Neuronal stem cell (in vitro differentiated cells): Measurements from ENCODE around the gene CCNQ.

Source experiments
- DNase-seq: peaks from one replicate; pipeline ENCODE4 v3.0.0-alpha.2; 2013; ENCODE audit warnings: low spot score
- H2AFZ ChIP-seq: one replicate; pipeline ENCODE4 v1.6.1; 2013; ENCODE audit warnings: mild to moderate bottlenecking, low read length, inconsistent platforms
- H2AK5ac ChIP-seq: 2 replicates; pipeline ENCODE4 v1.6.1; 2013; ENCODE audit warnings: low read depth, mild to moderate bottlenecking, inconsistent platforms, low read length, moderate library complexity, mixed read lengths
- H2BK120ac ChIP-seq: 2 replicates; pipeline ENCODE4 v1.6.1; 2013; ENCODE audit warnings: low read depth, mild to moderate bottlenecking, inconsistent platforms, low read length, moderate library complexity, mixed read lengths
- H2BK12ac ChIP-seq: one replicate; pipeline ENCODE4 v1.6.1; 2013; ENCODE audit warnings: low read length, inconsistent platforms
- H2BK15ac ChIP-seq: 2 replicates; pipeline ENCODE4 v1.6.1; 2013; ENCODE audit warnings: mild to moderate bottlenecking, low read length, inconsistent platforms, mixed read lengths
- H2BK5ac ChIP-seq: one replicate; pipeline ENCODE4 v1.6.1; 2013; ENCODE audit warnings: inconsistent platforms, mild to moderate bottlenecking, low read length, moderate library complexity
- H3K14ac ChIP-seq: one replicate; pipeline ENCODE4 v1.6.1; 2013; ENCODE audit warnings: low read length, inconsistent platforms
- H3K18ac ChIP-seq: 2 replicates; pipeline ENCODE4 v1.6.1; 2013; ENCODE audit warnings: low read length, inconsistent platforms
- H3K23ac ChIP-seq: 2 replicates; pipeline ENCODE4 v1.6.1; 2013; ENCODE audit warnings: low read depth, mild to moderate bottlenecking, mixed read lengths, low read length, inconsistent platforms; ENCODE audit not compliant: poor library complexity
- H3K27ac ChIP-seq: replicated peaks from 3 replicates; pipeline ENCODE4 v1.5.1; 2013; ENCODE audit warnings: low read length, inconsistent platforms
- H3K27me3 ChIP-seq, 3 experiments: 2 replicates each; pipeline ENCODE4 v1.6.1; 2013; ENCODE audit warnings: low read length in 3 of 3, mild to moderate bottlenecking in 2 of 3, inconsistent platforms in 1 of 3, low read depth in 1 of 3, mixed read lengths in 1 of 3, moderate library complexity in 1 of 3; ENCODE audit not compliant: control insufficient read depth in 3 of 3, insufficient read depth in 3 of 3
- H3K36me3 ChIP-seq, 2 donors: replicated peaks in 1 of 2; 2 replicates each; pipeline ENCODE4 v1.6.1; 2013; ENCODE audit warnings: low read length in 2 of 2; ENCODE audit not compliant: control insufficient read depth in 2 of 2, insufficient read depth in 2 of 2
- H3K4ac ChIP-seq: 2 replicates; pipeline ENCODE4 v1.6.1; 2013; ENCODE audit warnings: inconsistent platforms, mild to moderate bottlenecking, low read length, moderate library complexity
- H3K4me1 ChIP-seq, 2 donors: 1 replicate in 1 of 2; 2 replicates in 1 of 2; pipeline ENCODE4 v1.6.1; 2013; ENCODE audit warnings: low read length in 2 of 2, low read depth in 1 of 2; ENCODE audit not compliant: control insufficient read depth in 2 of 2, insufficient read depth in 1 of 2
- H3K4me2 ChIP-seq: one replicate; pipeline ENCODE4 v1.6.1; 2013; ENCODE audit warnings: mild to moderate bottlenecking, low read length, inconsistent platforms; ENCODE audit not compliant: insufficient read depth, poor library complexity, severe bottlenecking
- H3K4me3 ChIP-seq, 2 donors: 2 replicates each; pipeline ENCODE4 v1.5.1; 2013; ENCODE audit warnings: low read length in 2 of 2, mild to moderate bottlenecking in 2 of 2, inconsistent platforms in 1 of 2, moderate library complexity in 1 of 2
- H3K79me1 ChIP-seq: one replicate; pipeline ENCODE4 v1.6.1; 2013; ENCODE audit warnings: low read depth, mild to moderate bottlenecking, inconsistent platforms, low read length, moderate library complexity
- H3K9ac ChIP-seq: one replicate; pipeline ENCODE4 v1.6.1; 2013; ENCODE audit warnings: mild to moderate bottlenecking, low read depth, low read length, inconsistent platforms; ENCODE audit not compliant: poor library complexity
- H3K9me3 ChIP-seq, 2 donors: replicated peaks in 1 of 2; 2 replicates each; pipeline versions ENCODE3 to v1.6.1; 2013; ENCODE audit warnings: low read length in 2 of 2, mild to moderate bottlenecking in 2 of 2, inconsistent platforms in 1 of 2, low read depth in 1 of 2, mixed read lengths in 1 of 2, moderate library complexity in 1 of 2; ENCODE audit not compliant: control insufficient read depth in 2 of 2, insufficient read depth in 1 of 2
- H4K8ac ChIP-seq: one replicate; pipeline ENCODE4 v1.6.1; 2013; ENCODE audit warnings: low read depth, mild to moderate bottlenecking, inconsistent platforms, low read length, moderate library complexity
- H4K91ac ChIP-seq: one replicate; pipeline ENCODE4 v1.6.1; 2013; ENCODE audit warnings: low read length, low read depth, mild to moderate bottlenecking, inconsistent platforms; ENCODE audit not compliant: poor library complexity
- WGBS, 2 donors: extraction: QIAGEN DNeasy Blood & Tissue Kit; methylation state at CpG; one replicate each; pipeline ENCODE4 v1.1.7; 2013; ENCODE audit warnings: missing lambda C conversion rate in 2 of 2, mixed read lengths in 1 of 2; ENCODE audit not compliant: insufficient read length in 2 of 2, insufficient replicate concordance in 1 of 2; ENCODE audit errors: extremely low coverage in 2 of 2; 5-methylcytosine and 5-hydroxymethylcytosine counted together

Gene CCNQ

DNA sequence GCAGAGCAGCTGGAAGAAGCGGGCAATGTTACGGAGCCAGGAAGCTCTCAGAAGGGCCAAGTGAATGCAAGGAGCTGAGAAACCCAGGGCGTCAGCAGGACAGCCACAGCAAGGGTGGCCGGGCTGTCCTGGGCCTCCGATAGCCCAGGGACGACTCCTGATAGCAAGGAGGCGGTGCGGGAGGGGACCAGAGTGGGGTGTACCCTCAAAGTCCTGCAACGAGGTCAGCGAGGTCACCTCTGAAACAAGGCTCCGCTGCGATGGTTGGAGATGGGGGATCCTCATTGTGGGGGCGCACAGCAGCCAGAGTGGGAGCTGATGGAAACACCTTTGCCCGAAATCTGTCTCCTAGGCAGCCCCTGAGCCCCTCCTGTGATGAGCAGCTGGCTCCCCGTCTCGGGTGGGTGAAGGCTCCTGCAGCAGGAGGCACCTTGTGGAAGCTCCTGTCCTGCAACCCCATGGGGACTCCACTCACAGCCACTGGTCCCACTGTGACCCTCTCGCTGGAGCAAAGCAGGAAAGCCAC is 4.3 kb upstream of the CCNQ start:
- H4K91ac ChIP-seq = no peak overlapping the region
- no peak overlapping the region for H3K27ac ChIP-seq
- no peak overlapping the region for H2BK120ac ChIP-seq
- no peak overlapping the region for H4K8ac ChIP-seq
- H3K14ac ChIP-seq = no peak overlapping the region
- H3K4me3 ChIP-seq = no peak overlapping the region
- H2AK5ac ChIP-seq = no peak overlapping the region
- no peak overlapping the region for H2BK12ac ChIP-seq
- no peak overlapping the region for H3K23ac ChIP-seq
- no peak overlapping the region for H3K9ac ChIP-seq
- no peaks in the 10 kb centered on the region for H3K79me1 ChIP-seq
- H3K36me3 ChIP-seq = no peaks in the 10 kb centered on the region
- DNase-seq = no peak
- H3K9me3 ChIP-seq = no peaks in the 10 kb centered on the region
- H3K4me2 ChIP-seq = no peak overlapping the region
- H3K27me3 ChIP-seq = peaks cover 0 to 38% (median 0%) of the 10 kb centered on the region in 3 experiments
- H2BK5ac ChIP-seq = no peak overlapping the region
- no peaks in the 10 kb centered on the region for H3K4me1 ChIP-seq
- H3K4ac ChIP-seq = no peak overlapping the region
- H2AFZ ChIP-seq = no peak overlapping the region
- no peak overlapping the region for H3K18ac ChIP-seq
- no CpG with 5 or more reads among the region's 17 CpGs for WGBS, 2 donors
- H2BK15ac ChIP-seq = no peak overlapping the region

- no peaks in the 10 kb centered on the region for H3K4me1 ChIP-seq
- no CpG with 5 or more reads among the region's 3 CpGs for WGBS, 2 donors
- H3K27me3 ChIP-seq = peaks cover 0 to 34% (median 0%) of the 10 kb centered on the region in 3 experiments
- no peaks in the 10 kb centered on the region for H3K36me3 ChIP-seq
- H4K91ac ChIP-seq = no peak overlapping the region
- no peak for DNase-seq
- H2BK120ac ChIP-seq = no peak overlapping the region
- no peak overlapping the region for H3K4ac ChIP-seq
- no peak overlapping the region for H3K18ac ChIP-seq
- no peak overlapping the region for H3K14ac ChIP-seq
- H3K27ac ChIP-seq = no peak overlapping the region
- H2BK5ac ChIP-seq = no peak overlapping the region
- no peak overlapping the region for H3K4me2 ChIP-seq
- no peaks in the 10 kb centered on the region for H3K9me3 ChIP-seq
- H3K4me3 ChIP-seq = no peak overlapping the region
- H2AK5ac ChIP-seq = no peak overlapping the region
- H3K79me1 ChIP-seq = peaks cover 2% of the 10 kb centered on the region
- no peak overlapping the region for H2AFZ ChIP-seq
- no peak overlapping the region for H4K8ac ChIP-seq
- H3K23ac ChIP-seq = no peak overlapping the region
- H2BK15ac ChIP-seq = no peak overlapping the region
- no peak overlapping the region for H2BK12ac ChIP-seq
- no peak overlapping the region for H3K9ac ChIP-seq
Measured at GRCh38 chrX:153602601-153603000, 3.7 kb upstream of the CCNQ start.

- Histone ChIP-seq H3K14ac (no peak overlapping the region), H3K27me3 (peaks cover 0 to 25% (median 0%) of the 10 kb centered on the region in 3 experiments), H3K9ac (no peak overlapping the region), H3K27ac (no peak overlapping the region), H4K91ac (no peak overlapping the region), H3K4me2 (no peak overlapping the region), H3K9me3 (peaks cover 0 to 4% of the 10 kb centered on the region in 2 donors), H2BK5ac (no peak overlapping the region), H3K79me1 (peaks cover 3% of the 10 kb centered on the region), H2AFZ (no peak overlapping the region), H4K8ac (no peak overlapping the region), H2BK15ac (no peak overlapping the region), H3K4ac (no peak overlapping the region), H3K4me1 (no peaks in the 10 kb centered on the region), H2BK12ac (no peak overlapping the region), H3K4me3 (no peak overlapping the region), H2AK5ac (no peak overlapping the region), H3K23ac (no peak overlapping the region), H3K36me3 (no peaks in the 10 kb centered on the region), H2BK120ac (no peak overlapping the region), H3K18ac (no peak overlapping the region)
- DNase-seq = no peak
- no CpG with 5 or more reads among the region's 12 CpGs for WGBS, 2 donors
Measured at GRCh38 chrX:153601511-153602110, 2.7 kb upstream of the CCNQ start.

DNA sequence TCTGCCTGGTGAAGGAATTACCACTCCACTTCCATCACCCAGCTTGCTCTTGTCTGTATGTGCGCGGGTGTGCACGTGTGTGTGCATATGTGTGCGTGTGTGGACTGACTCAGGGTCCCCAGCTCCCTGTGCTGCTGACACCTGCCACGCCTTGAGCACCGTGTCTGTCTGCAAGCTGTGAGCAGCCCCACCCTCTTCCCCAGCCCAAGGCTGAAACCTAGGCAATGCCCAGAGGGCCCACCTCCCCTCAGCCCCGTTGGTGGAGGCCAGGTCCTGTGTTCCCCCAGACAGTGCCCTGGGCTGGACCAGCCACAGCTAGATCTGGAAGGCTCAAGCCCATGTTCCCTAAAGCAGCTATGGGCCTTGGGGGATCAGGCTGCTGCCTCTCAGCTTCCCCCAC is 2.0 kb upstream of the CCNQ start:
- H2AK5ac ChIP-seq = no peak overlapping the region
- no peak overlapping the region for H3K4me2 ChIP-seq
- peaks cover 4% of the 10 kb centered on the region for H3K79me1 ChIP-seq
- no peak overlapping the region for H2BK5ac ChIP-seq
- no peaks in the 10 kb centered on the region for H3K4me1 ChIP-seq
- no peak overlapping the region for H2BK15ac ChIP-seq
- H3K4me3 ChIP-seq = no peak overlapping the region
- peaks cover 0 to 20% (median 0%) of the 10 kb centered on the region in 3 experiments for H3K27me3 ChIP-seq
- H3K14ac ChIP-seq = no peak overlapping the region
- no peak overlapping the region for H2BK12ac ChIP-seq
- H3K23ac ChIP-seq = no peak overlapping the region
- H4K8ac ChIP-seq = no peak overlapping the region
- H3K4ac ChIP-seq = no peak overlapping the region
- H3K18ac ChIP-seq = no peak overlapping the region
- no peak overlapping the region for H4K91ac ChIP-seq
- peaks cover 0 to 4% of the 10 kb centered on the region in 2 donors for H3K9me3 ChIP-seq
- H2BK120ac ChIP-seq = no peak overlapping the region
- DNase-seq = no peak
- peak overlapping the region; percentile 21 for H3K9ac ChIP-seq
- no peaks in the 10 kb centered on the region for H3K36me3 ChIP-seq
- H2AFZ ChIP-seq = no peak overlapping the region
- no peak overlapping the region for H3K27ac ChIP-seq
- WGBS, 2 donors = no CpG with 5 or more reads among the region's 7 CpGs
